SW480 (cell line): ENCODE data around the gene SFTA2.
"Not testable (repeated sequence)": the region's sequence is repeated elsewhere in the genome, so short reads cannot be mapped to it uniquely, and the experiment has no call there.

Experiments
- DNase-seq: peaks from one replicate; pipeline ENCODE4 v3.0.0-alpha.2; 2016; ENCODE audit warnings: low spot score

SFTA2 gene

DNA sequence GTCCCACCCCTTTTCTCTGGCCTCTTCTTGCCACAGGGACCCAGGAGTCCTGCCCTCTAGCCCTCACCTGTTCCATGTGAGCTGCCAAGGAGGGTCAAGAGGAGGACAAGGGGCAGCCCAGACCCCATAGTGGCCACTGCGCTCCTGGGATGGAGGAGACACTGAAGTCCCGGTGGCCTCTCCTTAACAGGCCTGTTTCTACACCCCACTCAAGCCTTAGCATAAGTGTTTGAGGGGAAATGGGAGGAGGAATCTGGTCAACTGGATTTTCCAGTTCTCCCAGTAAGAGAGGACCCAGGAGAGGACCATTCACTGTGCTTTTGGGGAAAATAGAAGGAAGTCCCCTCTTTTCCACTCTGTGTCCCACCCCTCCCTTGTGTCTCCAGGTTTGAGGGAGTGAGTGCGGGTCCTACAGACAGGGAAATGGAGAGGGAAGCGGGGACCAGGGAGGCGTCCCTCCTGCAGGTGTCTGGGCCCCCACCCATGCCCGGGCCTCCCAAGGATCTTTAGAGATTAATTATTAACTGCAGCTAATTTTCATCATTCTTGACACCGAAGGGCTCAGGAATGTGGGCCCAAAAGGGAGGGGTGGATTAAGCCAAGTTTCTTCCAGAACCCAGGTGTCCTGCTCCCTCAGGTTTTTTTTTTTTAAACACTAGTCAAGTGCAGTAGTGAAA is at the start of gene SFTA2:
Gene SFTA2, minus strand, starts transcription at position 202 of the 677 bp plus-strand sequence. Its CDS starts 74 bp downstream, at position 128.
- DNase-seq = no peak

DNA sequence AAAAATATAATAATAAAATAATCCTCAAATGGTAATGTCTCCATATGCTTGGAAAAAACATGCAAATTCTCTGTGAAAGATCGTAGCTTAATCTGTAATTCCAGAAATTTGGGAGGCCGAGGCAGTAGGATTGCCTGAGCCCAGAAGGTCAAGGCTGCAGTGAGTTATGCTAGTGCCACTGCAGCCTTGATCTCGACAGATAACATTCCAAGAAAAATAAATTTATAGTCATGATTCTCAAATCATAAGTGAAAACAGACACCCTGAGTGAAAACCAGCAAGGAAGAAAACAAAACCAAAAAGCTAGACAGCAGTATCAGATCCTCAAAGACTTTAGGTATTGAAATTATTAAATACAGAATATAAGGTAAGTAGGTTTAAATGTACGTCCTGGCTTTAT is 47.7 kb upstream of the SFTA2 start:
- DNase-seq = no peak

DNA sequence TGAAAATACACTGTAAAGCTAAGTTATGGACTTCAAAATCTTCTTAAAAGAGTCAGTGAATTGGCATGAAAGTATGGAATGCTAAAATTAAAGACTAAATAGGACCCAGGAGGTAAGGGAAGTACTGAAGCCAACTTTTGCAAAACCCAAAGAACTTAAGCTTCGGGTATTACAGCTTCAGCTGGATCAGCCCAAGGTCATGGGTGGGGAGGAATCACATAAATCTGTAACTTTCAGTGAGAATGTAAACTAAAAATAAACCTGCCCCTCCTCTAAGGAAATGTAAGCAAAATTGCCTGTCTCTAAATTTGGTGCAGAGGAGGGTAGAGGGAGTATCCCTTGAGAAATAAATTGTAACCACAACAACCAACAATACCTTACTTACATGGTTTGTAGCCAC is 47.2 kb upstream of the SFTA2 start:
- DNase-seq = no peak

DNA sequence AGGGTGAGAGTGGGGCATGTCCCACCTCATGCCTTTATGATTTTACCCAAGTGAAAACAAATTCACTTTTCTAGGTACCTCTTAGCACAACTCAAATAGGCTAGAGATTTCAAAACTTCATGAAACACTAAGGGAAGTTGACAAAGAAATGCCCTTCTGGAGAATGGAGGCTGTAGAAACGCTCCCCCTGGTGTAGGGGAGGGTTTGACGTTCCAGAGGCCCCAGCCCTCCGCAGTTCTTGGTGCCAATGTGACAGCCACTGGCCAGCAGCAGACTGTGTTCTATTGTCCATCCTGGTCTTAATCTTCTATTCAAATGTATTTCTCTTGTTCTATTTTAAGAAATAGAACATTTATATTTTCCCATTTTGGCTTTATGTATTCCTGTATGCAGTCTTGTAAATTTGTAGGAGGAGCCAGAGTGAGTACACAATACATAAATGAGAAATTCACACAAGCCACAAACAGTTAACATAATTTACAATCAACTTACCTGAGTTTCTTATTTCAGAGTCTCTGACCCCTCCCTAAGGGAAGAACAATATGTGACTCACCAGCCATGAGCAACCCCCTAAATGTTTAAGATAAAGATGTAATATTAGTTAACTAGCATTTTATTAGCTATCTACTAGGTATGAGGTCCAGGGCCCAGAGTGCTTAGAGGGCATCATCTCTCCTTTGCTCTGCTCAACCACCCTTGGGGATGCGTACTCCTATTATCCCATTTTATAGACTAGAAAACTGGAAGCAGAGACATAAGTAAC is 42.7 kb upstream of the SFTA2 start:
- DNase-seq = no peak

DNA sequence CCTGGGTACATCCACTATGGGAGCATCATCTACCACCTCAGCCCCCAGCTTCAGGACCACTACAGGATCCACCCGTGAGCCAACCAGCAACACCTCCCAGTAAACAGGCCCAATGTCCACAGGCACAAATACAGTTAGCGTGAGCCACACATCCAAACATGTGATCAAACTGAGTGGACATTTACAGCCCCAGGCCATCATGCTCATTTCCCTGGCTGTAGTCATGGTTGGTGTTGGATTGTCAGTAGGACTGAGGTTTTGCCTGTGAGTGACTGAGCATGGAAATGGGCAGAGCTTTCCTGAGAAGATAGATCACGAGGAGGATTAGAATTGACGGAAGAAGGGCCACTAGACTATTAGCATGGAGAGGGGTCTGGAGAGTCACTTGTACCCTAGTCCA is 40.8 kb upstream of the SFTA2 start:
- DNase-seq = no peak

DNA sequence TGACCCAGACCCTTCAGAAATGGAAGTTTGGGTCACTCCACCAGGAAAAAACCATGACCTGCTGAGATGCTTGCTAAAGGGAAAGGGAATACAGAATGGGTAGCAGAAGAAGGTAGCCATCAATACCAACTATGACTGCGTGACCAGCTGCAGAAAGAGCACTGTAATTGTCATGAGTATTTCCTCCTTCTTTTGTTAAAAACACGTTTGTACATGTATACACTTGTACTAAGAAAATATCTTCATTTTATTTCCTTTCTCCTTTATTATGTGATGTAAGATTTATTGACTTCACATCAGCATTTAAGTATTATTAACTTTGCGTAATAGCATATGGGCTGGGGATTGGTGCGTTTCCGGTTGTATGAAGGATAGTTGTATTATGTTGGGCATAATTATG is 39.0 kb upstream of the SFTA2 start:
- no peak for DNase-seq

DNA sequence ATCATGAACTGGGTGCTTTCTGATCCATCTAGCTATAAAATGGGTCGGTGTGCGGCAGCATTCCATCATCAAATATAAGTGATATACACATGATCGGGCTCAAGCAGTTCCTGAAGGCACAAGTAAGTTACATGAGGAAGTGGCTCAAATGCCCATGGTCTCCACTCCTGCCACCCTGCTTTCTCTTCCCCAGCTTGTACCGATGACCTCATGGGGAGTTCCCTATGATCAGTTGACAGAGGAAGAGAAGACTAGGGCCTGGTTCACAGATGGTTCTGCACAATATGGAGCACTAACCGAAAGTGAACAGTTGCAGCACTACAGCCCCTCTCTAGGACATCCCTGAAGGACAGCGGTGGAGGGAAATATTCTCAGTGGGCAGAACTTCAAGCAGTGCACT is 37.2 kb upstream of the SFTA2 start:
- not testable (repeated sequence) for DNase-seq

DNA sequence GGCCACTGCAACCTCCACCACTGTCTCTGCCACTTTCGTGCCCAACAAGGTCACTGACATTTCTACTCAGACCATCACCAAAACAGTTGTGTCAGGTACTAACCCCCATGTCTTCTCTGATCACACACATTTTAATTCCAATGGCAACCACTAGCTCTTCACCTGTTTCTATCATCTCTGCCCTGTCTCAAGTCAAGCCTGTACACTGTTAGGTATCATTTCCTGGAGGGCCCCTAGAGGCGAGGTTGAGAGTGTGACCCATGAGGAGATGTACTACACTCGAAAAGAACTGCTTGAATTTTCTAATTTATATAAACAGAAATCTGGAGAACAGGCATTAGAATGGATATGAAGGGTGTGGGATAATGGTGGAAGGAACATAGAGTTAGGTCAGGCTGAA is 34.2 kb upstream of the SFTA2 start:
- DNase-seq = no peak

DNA sequence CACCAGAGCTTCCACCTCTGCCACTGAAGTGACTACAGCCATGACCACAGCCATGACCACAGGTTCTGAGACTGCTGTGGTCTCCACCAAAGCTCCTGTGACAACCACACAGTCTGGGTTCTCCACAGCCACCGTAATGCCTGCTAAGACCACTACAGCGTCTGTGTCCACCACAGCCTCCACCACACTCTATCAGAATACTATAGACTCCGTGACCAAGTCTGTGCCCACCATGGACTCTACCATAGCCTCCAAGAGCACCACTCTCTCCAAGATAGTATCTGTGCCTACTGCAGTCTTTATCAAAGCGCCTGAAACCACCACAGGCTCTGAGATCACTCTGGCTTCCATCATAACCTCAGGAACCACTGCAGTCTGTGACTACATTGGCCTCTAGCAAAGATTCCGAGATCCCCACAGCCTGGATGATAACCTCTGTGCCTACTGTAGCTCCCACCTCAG is 33.2 kb upstream of the SFTA2 start:
- no peak for DNase-seq

DNA sequence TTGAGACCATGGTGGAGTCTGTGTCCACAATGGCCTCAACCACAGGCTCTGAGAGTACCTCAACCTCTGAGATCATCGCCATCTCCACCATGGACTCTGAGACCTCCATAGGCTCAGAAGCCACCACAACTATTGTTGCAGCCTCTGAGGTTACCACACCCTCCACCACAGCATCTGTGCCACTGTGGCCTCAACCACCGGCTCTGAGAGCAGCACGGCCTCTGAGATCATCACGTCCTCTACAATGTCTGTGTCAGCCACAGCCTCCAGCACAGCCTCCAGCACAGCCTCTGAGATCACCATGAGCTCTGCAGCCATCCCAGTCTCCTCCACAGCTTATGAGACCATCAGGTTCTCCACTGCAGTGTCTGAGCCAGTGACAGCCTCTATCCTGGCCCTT is 32.1 kb upstream of the SFTA2 start:
- DNase-seq = peak; percentile 80

DNA sequence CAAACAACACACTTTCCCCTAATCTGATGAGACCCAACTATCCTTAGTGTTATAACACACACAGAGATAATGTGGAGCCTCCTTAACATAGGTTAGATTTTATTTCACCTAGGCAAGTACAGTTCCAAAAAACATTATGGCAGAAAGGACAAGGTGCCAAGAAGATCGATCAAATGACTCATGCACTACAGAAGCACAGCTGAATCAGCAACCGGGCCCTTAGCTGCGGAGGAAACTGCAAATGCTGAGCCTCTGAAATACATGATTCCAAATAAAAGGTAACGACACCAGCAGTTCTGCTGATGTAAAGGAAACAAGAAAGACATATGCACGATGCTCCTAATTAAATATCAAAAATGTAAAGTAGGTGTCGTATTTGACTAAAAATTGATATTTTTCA is 31.7 kb upstream of the SFTA2 start:
- DNase-seq = peak; percentile 22

DNA sequence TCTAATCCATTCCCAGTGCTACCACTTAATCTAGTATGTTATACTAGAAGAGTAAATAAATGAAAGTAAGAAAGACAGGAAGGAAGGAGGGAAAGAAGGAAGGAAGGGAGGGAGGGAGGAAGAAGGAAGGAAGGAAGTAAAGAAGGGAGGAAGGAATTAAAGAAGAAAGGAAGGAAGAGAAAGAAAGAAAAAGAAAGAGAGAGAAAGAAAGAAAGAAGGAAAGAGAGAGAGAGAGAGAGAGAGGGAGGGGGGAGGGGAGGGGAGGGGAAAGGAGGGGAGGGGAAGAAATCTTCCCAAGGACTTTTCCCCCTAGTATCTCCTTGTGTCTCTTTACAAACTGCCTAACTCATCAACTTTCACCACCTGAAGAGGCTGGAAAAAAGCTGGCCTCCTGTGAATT is 30.7 kb upstream of the SFTA2 start:
- no peak for DNase-seq

DNA sequence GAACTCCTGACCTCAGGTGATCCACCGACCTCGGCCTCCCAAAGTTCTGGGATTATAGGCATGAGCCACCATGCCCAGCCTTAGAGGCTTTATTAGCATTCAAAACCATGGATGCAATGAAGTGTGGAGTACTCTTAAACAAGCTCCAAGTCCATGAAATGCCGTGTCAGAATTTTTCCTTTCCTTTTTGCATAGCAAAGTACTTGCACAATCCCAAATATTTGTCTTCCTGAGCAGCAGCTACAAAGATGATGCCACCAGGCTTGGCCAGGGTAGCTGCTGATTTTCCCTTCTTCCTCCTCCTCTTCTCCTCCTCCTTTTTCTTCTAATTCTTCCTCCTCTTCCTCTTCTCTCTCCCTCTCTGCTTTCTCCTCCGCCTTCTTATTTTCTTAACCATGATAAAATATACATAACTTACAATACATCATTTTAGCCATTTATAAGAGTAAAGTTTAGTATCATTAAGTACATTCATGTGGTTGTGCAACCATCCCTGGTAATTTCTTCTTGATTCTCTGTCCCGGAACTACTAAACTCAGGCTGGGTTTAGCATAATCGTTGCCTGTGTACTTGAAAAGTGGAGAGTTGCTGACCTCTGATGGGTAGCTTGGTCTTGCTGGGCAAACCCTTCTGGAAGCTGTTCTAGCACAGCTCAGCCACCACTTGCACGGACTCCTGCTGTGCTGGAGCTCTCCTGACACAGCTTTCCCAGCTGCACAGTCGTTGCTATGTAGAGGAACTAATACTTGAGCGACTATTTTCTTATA is 29.1 kb upstream of the SFTA2 start:
- no peak for DNase-seq

DNA sequence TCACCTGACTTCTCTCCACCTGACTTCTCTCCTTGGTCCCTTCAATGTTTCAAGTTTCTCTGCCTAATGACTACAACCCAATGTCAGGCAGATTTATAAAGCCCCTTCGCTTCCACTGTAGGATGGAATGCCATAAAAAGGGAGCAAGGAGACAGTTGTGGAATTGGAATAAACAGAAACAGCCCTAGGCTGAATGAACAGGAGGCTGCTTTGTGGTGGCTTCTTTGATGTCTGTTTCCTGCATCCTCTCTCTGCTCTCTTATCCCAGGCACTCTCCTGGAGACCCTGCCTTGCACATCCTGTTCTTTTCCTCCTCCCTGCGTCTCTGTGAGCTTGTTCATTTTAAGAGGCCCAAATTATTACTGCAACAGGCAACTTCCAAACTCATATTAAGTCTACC is 25.7 kb upstream of the SFTA2 start:
- DNase-seq = peak; percentile 42

DNA sequence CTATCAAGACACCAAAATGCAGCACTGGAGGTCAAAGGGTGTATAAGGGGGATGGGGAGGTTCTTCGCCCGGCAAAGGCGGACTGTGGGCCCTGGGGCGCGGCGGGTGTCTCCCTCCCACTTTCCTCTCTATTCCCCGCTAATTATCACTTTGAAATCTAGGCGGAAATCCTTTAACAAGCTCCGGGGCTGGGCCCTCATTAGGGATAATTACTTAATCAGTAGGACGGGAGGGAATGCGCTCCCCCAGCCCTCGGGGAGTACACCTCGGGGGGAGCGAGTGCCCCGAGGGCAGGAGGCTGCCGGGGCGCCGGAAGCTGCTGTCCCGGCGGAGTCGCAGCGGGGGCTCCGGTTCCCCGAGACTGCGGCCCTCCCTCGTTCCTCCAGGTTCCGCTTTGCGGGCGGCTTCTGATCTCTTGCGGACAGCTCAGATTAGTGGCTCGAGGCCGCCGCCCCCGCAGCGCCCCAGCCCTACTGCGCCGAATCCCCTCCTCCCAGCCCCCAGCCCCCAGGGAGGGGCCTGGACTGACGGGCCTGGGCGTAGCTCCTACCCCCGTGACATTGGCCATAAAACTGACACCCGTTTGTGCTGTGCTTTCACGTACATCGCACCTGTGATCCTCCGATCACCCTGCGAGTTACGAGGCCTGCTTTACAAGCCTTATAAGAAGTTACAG is 23.5 kb upstream of the SFTA2 start:
- peak; percentile 74 for DNase-seq

DNA sequence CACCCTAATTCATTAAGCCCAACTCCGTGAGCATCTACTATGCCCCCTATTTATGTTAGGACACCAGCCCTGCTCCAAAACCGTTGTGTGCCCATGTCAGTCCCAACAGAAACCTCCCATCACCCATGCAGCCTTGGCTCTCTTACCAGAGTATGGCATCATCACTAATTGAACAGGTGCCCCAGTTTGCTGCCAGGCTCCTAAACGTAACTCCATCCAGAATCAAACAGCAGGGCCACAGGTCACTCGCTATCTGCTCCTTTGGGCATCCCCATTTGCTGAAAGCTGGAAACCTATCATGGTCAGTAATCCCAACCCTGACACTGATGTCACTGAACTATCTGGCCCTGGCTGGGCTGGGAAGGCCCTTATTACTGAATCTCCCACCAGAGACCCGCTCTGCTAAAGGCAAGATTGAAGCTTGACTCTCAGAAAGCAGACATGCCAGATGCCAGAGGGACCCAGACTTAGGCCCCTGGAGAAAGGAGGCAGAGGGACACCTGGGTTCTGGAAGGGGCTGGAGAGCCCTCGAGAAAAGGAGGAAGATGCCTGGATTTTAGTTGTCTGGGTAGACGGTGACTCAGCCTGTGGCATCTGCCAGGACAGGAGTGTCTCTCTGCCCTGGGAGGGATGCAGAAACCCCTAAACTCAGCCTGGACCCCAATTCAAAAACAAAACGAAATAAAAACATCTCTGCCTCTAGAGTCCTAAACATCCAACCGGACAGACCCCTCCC is 22.8 kb upstream of the SFTA2 start:
- peak; percentile 20 for DNase-seq

DNA sequence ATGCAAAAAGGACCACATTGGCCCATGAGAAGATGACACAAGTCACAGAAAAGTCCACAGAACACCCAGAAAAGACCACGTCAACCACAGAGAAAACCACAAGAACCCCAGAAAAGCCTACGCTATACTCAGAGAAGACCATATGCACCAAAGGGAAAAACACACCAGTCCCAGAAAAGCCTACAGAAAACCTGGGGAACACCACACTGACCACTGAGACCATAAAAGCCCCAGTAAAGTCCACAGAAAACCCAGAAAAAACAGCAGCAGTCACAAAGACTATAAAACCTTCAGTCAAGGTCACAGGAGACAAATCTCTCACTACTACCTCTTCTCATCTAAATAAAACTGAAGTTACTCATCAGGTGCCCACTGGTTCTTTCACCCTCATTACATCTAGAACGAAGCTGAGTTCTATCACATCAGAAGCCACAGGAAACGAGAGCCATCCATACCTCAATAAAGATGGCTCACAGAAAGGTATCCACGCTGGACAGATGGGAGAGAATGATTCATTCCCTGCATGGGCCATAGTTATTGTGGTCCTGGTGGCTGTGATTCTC is 20.0 kb upstream of the SFTA2 start:
- no peak for DNase-seq

DNA sequence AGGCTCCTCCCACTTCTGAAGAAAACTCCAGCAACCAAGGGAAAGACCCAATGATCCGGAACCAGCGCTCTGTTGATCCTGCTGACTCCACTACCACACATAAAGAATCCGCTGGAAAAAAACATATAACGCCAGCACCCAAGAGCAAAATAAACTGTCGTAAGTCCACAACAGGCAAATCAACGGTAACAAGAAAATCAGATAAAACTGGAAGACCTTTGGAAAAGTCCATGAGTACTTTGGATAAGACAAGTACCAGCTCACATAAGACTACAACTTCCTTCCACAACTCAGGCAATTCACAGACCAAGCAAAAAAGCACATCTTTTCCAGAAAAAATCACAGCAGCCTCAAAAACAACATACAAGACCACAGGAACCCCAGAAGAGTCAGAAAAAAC is 16.8 kb upstream of the SFTA2 start:
- no peak for DNase-seq

DNA sequence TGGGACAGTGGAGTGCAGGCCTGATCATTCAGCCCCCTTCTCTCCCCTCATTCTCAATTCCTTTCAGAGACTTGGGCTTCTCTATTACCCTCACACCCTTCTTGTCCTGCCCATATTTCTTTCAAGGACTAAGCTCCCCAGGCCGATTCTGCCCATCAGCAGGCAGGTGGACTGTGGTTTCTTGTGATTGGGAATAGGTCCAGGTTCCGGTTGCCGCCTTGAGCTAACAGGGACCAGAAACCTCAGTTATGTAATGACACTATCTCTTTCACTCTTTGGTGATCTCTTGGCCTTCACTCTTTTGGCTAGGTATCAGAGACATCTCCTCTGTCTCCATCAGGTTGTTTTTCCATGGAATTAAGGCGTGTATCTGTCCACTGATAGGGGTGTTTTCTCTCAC is 15.3 kb upstream of the SFTA2 start:
- no peak for DNase-seq

DNA sequence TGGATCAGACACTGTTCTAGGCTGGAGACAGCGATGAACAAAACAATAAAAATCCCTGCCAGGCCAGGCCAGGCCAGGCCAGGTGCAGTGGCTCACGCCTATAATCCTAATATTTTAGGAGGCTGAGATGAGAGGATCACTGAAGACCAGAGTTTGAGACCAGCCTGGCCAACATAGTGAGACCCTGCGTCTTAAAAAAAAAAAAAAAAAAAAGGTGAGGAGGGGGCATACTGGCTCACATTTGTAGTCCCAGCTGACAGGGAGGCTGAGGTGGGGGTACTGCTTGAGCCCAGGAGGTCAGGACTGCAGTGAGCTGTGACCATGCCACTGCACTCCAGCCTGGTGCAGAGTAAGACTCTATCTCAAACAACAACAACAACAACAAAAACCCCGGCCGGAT is 13.3 kb upstream of the SFTA2 start:
- no peak for DNase-seq

DNA sequence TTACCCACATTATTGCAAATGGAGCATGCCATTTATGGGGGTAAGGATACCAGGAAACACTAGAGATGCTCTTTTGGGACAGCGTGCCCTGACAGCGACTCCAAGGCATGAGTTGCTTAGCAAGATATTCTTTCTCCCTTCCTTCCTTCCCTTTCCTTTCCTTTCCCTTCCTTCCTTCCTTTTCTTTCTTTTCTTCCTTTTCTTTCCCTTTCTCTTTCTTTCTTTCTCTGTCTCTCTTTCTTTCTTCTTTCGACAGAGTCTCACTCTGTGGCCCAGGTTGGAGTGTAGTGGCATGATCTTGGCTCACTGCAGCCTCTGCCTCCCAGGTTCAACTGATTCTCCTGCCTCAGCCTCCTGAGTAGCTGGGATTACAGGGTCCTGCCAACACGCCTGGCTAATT is 12.1 kb upstream of the SFTA2 start:
- no peak for DNase-seq
